Esophagus squamous epithelium (tissue), 5 donors: ENCODE results near the gene RAMP3. TPM values are rescaled to one million over a fixed set of nuclear protein-coding genes. Genes with fewer than 3 reads are reported as not detected.
A peak's percentile ranks its signal among the peaks of the same experiment; 100 is the strongest.
"Not testable (repeated sequence)": the region's sequence is repeated elsewhere in the genome, so short reads cannot be mapped to it uniquely, and the experiment has no call there.

Experiments
- DNase-seq: peaks from one replicate; lab custom pipeline; 2025; lab: John Stamatoyannopoulos, UW
- H3K27ac ChIP-seq, 4 donors: fragments of 200-600 bp; sonication (generic); one replicate each; pipeline ENCODE4 v1.5.1; 2016 to 2019; ENCODE audit warnings: mild to moderate bottlenecking in 1 of 4
- H3K27me3 ChIP-seq, 4 donors: fragments of 200-600 bp; sonication (generic); 1 replicate in 3 of 4; 2 replicates in 1 of 4; pipeline versions ENCODE4 v1.5.1 to v1.6.0; 2017 to 2021; ENCODE audit warnings: antibody characterized with exemption in 1 of 4
- H3K36me3 ChIP-seq, 3 donors: fragments of 200-600 bp; sonication (generic); one replicate each; pipeline ENCODE4 v1.5.1; 2016 to 2019
- H3K4me1 ChIP-seq, 3 donors: fragments of 200-600 bp; sonication (generic); one replicate each; pipeline ENCODE4 v1.5.1; 2017 to 2019
- H3K4me3 ChIP-seq, 4 donors: fragments of 200-600 bp; sonication (generic); 1 replicate in 3 of 4; 2 replicates in 1 of 4; pipeline ENCODE4 v1.5.1; 2016 to 2019; ENCODE audit warnings: mild to moderate bottlenecking in 2 of 4, moderate library complexity in 1 of 4
- H3K9me3 ChIP-seq, 3 donors: fragments of 200-600 bp; sonication (generic); one replicate each; pipeline ENCODE4 v1.5.1; 2016 to 2019
- POLR2A ChIP-seq, 4 donors: fragments of 450-650 bp; IDR thresholded peaks; one replicate each; pipeline ENCODE4 v1.6.1; 2017; ENCODE audit warnings: antibody characterized with exemption in 4 of 4, mild to moderate bottlenecking in 4 of 4, moderate library complexity in 3 of 4
- WGBS, 2 donors: methylation state at CpG; one replicate each; pipeline ENCODE4 v1.1.5; 2018; 5-methylcytosine and 5-hydroxymethylcytosine counted together
- intact Hi-C: fragments of 100-400 bp; cut with DNase I; formaldehyde crosslinking; loops from one replicate; pipeline ENCODE4 v1.15.0; 2022
- total RNA-seq, 4 donors: library from RNA; depleted of rRNA; stranded (reverse); fragments of >200 nt; gene quantifications; one replicate each; pipeline ENCODE4 v1.1.0, GENCODE V29; 2016
- TF ChIP-seq, protein P1 (sequence below), 6 experiments: fragments of 450-650 bp in 4 of 6; fragments of 200-600 bp in 2 of 6; sonication (generic) in 2 of 6; IDR thresholded peaks; one replicate each; pipeline ENCODE4 v1.5.1; 2016 to 2019; ENCODE audit warnings: antibody characterized with exemption in 6 of 6, mild to moderate bottlenecking in 4 of 6, moderate library complexity in 4 of 6
- donor health status: DM: yes; HTN: yes; CAD: no.

The RAMP3 gene, protein sequence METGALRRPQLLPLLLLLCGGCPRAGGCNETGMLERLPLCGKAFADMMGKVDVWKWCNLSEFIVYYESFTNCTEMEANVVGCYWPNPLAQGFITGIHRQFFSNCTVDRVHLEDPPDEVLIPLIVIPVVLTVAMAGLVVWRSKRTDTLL
- 10 to 100 TPM in 2 of 4 donors, 1 to 10 TPM in 2; 7.1 to 35.9 (median 13.2) TPM for total RNA-seq

DNA sequence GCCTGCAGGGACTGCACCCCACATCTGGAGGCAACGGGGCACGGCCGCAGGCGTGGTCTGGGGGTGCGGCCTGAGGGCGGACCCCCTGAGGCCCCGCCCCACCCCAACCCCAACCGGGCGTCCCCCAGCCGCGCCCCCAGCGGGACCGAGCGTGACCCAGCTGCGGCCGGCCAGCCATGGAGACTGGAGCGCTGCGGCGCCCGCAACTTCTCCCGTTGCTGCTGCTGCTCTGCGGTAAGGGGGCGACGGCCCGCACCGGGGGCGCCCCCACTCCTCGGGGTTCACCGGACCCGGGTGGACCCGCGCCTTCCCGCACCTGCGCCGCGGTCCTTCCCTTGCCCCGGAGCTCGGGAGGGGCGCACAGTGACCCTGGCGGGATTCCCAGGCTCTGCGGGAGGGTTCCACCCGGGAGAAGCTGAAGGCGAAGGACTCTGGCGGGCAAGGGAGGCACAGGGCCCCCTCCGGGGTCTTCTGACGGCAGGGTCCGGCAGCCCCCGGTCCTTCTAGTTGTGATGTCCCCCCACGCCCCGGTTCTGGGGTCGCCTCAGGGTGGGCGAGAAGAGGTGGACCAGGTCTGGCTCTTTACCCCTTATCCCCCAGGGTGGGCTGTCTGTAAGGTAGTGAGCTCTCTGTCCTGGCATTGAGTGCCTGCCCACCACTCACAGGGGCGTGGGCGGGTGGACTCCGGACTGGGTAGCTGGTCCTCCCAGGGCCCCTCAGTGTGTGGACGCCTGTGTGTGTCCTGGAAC, at the start of gene RAMP3:
RAMP3 (plus strand) TSS at position 139 of the 749 bp plus-strand sequence; CDS start at position 177, 38 bp downstream.
- 31% methylated on average over 4 of the region's 56 CpGs; no CpG with 5 or more reads in 1 of the 2 donors for WGBS, 2 donors
- Histone ChIP-seq H3K4me3 (peak within 1 kb of the TSS; percentile 25 to 67 (median 40)), H3K27ac (peak within 1 kb of the TSS; percentile 14 to 68 (median 43)), H3K36me3 (no peaks in the 10 kb centered on the region), H3K4me1 (peaks cover 4 to 19% (median 11%) of the 10 kb centered on the region in 3 donors), H3K9me3 (no peaks in the 10 kb centered on the region), H3K27me3 (peaks cover 0 to 36% (median 0%) of the 10 kb centered on the region in 4 donors)
- TF ChIP-seq POLR2A (IDR thresholded peaks at IDR 0.05): no peak
- TF ChIP-seq, protein P1, sequence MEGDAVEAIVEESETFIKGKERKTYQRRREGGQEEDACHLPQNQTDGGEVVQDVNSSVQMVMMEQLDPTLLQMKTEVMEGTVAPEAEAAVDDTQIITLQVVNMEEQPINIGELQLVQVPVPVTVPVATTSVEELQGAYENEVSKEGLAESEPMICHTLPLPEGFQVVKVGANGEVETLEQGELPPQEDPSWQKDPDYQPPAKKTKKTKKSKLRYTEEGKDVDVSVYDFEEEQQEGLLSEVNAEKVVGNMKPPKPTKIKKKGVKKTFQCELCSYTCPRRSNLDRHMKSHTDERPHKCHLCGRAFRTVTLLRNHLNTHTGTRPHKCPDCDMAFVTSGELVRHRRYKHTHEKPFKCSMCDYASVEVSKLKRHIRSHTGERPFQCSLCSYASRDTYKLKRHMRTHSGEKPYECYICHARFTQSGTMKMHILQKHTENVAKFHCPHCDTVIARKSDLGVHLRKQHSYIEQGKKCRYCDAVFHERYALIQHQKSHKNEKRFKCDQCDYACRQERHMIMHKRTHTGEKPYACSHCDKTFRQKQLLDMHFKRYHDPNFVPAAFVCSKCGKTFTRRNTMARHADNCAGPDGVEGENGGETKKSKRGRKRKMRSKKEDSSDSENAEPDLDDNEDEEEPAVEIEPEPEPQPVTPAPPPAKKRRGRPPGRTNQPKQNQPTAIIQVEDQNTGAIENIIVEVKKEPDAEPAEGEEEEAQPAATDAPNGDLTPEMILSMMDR (IDR thresholded peaks at IDR 0.05): no peak
- DNase-seq: no peak
- intact Hi-C loops: no loop called here

DNA sequence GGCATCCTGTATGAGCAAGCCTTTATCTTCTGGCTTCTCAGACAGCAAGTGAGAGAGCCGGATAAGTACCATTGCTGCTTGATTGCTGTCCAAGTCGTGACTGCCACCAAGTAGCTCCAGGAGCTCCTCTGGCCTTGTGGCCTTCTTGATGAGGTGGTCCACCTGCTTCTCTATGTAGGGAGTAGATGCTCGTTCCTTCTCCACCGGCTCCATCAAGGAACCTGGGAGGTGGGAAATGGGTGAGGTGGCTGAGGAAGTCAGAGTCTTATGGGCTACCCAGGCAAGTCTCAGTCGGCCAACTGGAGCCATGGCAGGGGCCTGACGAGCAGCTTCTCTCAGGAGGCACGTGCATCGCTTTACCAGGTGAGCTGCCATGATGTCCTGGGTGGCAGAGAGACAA, 48.7 kb upstream of the RAMP3 start:
- 77 to 83% methylated on average over 4 to 7 of the region's 8 CpGs for WGBS, 2 donors

DNA sequence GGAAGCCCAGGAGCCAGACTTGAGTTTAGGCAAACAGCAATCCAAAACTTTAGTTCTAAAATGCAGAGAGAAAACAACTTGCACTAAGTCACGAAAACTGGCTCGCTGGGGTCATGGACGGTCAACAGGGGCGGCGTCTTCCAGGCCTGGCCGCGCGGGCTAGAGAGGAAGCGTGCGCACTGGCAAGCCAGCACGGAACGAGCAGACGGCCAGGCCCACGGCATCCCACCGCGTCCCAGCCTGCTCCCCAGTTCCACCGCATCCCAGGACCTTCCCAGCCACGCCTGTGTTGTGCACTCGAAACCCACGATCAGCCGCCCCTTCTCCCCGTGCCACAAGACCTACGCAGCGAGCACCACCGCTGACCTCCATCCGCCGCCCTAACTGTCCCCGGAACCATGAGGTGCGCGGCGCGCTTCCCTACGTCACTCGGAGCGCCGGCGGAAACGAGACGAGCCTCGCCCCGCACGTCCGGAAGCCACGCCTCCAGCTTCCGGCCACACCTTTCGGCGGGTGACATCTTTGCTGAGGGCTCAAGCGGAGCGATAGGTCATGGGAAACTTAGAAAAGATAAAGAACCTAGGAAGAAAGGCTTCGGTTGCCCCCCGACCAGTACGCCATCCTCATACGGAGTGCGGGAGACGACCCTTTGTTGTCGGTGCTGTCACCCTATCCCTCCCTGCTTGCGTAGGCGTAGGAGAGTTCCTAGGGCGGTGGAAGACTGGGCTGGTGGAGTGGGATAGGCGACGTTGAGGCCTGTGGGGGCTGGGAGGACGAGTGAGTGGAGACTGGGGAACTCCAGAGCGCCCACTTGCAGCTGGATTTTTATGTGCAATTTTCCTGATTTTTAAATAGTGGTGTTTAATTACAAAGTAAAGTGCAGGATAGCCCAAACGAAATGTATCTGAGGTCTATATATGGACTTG, 46.0 kb upstream of the RAMP3 start, which contains the start of gene TBRG4:
TBRG4 (minus strand) TSS at position 400 of the 926 bp plus-strand sequence. CDS start 2,460 bp downstream, outside the sequence.
- Histone ChIP-seq H3K27me3 (no peaks in the 10 kb centered on the region), H3K27ac (peak within 1 kb of the TSS; percentile 81 to 97 (median 93)), H3K4me3 (peak within 1 kb of the TSS; percentile 44 to 98 (median 79)), H3K36me3 (peaks cover 13 to 30% (median 22%) of the 10 kb centered on the region in 3 donors), H3K4me1 (peaks cover 17 to 52% (median 18%) of the 10 kb centered on the region in 3 donors), H3K9me3 (no peaks in the 10 kb centered on the region)
- WGBS, 2 donors: 0 to 1% methylated on average over 15 to 25 of the region's 64 CpGs
- DNase-seq: peak; percentile 73
- intact Hi-C loops: no loop called here
- TF ChIP-seq, protein P1 (IDR thresholded peaks at IDR 0.05): peak in 3 of 6 experiments; percentile 19 to 25 (median 25)
- peak in 3 of 4 donors; percentile 92 to 94 (median 93) for TF ChIP-seq POLR2A (IDR thresholded peaks at IDR 0.05)

More for the DNA sequence above, 48.7 kb upstream of the RAMP3 start:
- H3K9me3 ChIP-seq: no peaks in the 10 kb centered on the region
- intact Hi-C loops: no loop called here
- no peaks in the 10 kb centered on the region for H3K27me3 ChIP-seq
- no peak overlapping the region for H3K4me3 ChIP-seq
- TF ChIP-seq, protein P1 (IDR thresholded peaks at IDR 0.05): no peak
- TF ChIP-seq POLR2A (IDR thresholded peaks at IDR 0.05): no peak
- H3K4me1 ChIP-seq: peaks cover 17 to 53% (median 18%) of the 10 kb centered on the region in 3 donors
- H3K36me3 ChIP-seq: peaks cover 36 to 57% (median 49%) of the 10 kb centered on the region in 3 donors
- no peak for DNase-seq
- H3K27ac ChIP-seq: no peak overlapping the region

DNA sequence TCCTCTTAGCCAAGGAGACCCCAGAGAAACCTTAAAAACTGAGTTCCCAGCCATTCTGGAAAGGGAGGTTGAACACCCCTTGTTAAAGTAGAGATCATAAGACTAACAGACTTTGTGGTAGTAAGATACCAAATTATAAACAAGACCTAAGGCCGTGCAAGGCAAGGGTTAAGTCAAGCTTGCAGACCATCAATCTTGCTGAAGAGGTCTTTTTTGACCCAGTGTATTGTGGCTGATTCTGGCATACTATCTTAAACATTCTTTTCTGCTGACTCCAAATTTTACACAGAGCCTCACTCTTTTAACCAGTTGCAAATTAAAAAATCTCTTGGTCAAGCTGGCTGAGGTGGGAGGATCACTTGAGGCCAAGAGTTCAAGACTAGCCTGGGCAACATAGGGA, 44.9 kb upstream of the RAMP3 start:
- TF ChIP-seq, protein P1 (IDR thresholded peaks at IDR 0.05): no peak
- TF ChIP-seq POLR2A (IDR thresholded peaks at IDR 0.05): no peak
- Histone ChIP-seq H3K4me3 (peak overlapping the region in 1 of 4 donors; percentile 98), H3K4me1 (peaks cover 17 to 42% (median 18%) of the 10 kb centered on the region in 3 donors), H3K27me3 (no peaks in the 10 kb centered on the region), H3K9me3 (no peaks in the 10 kb centered on the region), H3K27ac (peak overlapping the region in 2 of 4 donors; percentile 81 to 92), H3K36me3 (peaks cover 8 to 19% (median 12%) of the 10 kb centered on the region in 3 donors)
- intact Hi-C loops: no loop called here
- DNase-seq: no peak
- WGBS, 2 donors: 48 to 82% methylated on average over 1 of the region's 1 CpG

DNA sequence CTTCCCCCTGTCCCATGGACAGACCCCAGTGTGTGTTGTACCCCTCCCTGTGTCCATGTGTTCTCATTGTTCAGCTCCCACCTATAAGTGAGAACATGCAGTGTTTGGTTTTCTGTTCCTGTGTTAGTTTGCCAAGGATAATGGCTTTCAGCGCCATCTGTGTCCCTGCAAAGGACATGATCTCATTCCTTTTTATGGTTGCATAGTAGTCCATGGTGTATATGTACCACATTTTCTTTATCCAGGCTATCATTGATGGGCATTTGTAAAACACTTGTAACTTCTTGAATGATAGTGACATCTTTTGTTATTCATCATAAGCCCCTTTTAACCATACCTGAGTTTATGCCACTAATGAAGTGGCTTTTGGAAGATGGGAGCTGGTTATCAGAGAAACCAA, 43.3 kb upstream of the RAMP3 start:
- 64 to 100% methylated on average over 1 of the region's 1 CpG for WGBS, 2 donors
- intact Hi-C loops, DNase-seq, H3K27ac ChIP-seq, H3K9me3 ChIP-seq, H3K36me3 ChIP-seq, H3K4me3 ChIP-seq, H3K27me3 ChIP-seq: not testable (repeated sequence)
- H3K4me1 ChIP-seq: peaks cover 7 to 25% (median 9%) of the 10 kb centered on the region in 3 donors
